Measurements from ENCODE around the gene APBB2.

GRCh38 chr4:40820101-40820500, 394.2 kb downstream of the APBB2 start:
- no peak for TF ChIP-seq CTCF (IDR thresholded peaks at IDR 0.05)
- no peak for TF ChIP-seq POLR2A (IDR thresholded peaks at IDR 0.05)

Measured in prostate gland (tissue), 2 donors.